ENCODE measurements around the gene SNX15.

DNA sequence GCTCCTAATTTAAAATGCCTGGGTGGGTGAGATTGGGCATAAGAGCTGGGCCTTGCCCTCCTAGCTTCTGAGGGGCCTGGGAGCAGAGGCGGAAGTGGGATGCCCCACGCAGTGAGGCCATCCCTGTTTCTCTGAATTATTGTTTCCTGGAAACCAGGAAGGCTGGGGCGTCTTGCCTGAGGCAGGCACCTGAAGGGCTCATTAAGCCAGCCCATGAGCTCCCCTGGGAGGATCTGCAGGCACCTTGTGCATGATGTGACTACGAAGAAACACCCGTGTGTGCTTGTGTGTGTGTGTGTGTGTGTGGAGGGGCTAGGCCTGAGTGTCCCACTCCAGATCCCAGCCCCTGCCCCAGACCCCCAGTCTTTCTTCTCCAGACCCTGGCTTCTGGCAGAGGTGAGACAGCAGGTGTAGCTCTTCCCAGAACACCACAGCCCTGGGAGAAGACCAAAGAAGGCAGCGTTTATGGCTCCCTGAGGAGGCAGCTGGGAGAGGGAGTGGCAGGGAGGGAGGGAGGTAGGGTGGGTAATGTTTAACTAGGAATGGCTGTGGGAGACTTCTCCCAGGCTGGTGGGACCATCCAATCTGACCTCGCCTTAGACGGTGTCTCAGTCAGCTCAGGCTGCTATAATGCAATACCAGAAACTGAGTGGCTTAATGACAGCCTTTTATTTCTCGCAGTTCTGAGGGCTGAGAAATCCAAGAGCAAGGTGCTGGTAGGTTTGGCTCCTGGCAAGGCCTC, 28.4 kb upstream of the SNX15 start:
- TF ChIP-seq CTCF (IDR thresholded peaks at IDR 0.05), result no peak
- no peak for TF ChIP-seq POLR2A (IDR thresholded peaks at IDR 0.05)

Measured in body of pancreas (tissue), 4 donors.